A549 treated with DMSO at 1 μM for 4 hours (cell line): ENCODE measurements around the gene CCNI. TPM values are rescaled to one million over a fixed set of nuclear protein-coding genes. Genes with fewer than 3 reads are reported as not detected.

Experiments used
- total RNA-seq: library from RNA; stranded (reverse); fragments of 200-300 nt; extraction: Qiagen RNA extraction; gene quantifications from 5 replicates; pipeline ENCODE4 v1.2.3, GENCODE V29; 2022; ENCODE audit warnings: low read depth

Gene CCNI, protein sequence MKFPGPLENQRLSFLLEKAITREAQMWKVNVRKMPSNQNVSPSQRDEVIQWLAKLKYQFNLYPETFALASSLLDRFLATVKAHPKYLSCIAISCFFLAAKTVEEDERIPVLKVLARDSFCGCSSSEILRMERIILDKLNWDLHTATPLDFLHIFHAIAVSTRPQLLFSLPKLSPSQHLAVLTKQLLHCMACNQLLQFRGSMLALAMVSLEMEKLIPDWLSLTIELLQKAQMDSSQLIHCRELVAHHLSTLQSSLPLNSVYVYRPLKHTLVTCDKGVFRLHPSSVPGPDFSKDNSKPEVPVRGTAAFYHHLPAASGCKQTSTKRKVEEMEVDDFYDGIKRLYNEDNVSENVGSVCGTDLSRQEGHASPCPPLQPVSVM
- total RNA-seq = 66.0 to 78.9 TPM (median 77.2 TPM) in 5 replicates

DNA sequence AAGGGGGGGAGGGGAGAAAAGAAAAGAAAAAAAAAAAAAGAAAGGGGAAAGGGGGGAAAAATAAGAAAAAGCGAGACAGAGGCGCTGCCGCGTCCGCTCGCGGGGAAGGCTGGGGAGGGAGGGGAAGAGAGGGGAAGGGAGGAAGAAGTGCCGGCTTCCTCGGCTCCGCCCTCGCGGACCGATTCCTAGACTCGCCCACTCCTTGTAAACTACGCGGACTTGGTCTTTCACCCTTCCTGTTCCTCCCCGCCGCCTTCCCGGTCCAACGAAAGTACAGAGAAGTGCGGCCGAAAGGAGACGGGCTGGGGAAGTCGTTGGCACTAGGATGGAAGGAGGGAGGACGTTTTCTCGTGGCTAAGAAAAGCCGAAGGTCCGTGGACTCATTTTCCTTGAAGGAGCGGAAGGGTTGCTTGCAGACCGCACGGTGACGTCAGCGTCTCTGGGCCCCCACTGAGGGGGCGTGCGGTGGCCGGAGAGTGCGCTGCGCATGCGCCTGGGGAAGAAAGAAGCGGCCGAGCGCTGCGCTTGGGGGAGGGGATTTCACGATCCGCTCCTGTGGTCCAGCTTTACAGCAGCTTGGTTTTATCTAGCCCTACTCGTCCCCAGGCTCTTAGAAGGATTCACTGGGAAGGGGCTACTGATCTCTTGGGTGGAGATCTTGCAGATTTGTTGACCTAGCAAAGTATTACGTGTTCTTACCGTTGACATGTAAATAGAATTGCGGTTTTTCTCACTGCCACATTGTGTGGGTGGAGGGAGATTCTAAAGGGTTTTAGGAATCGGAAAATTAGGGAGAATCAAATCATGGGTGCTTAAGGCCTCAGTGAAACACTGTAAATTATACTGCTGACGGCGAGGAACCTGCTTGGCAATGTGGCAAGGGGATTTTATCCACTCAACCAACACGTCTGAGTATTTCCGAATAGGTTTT lies at the start of gene CCNI:
CCNI (minus strand) TSS at position 121 of the 931 bp plus-strand sequence. CDS start 9,627 bp downstream, outside the sequence.

Other genes starting within 250 kb of the CCNI start
- gene SOWAHB, start 177.8 kb downstream of the CCNI start, total RNA-seq = not detected in 5 replicates
- 29.5 to 43.1 TPM (median 37.1 TPM) in 5 replicates for gene SEPTIN11, start 126.2 kb downstream of the CCNI start, total RNA-seq
- gene CCNG2, start 81.2 kb upstream of the CCNI start, total RNA-seq = 3.5 to 7.8 TPM (median 5.8 TPM) in 5 replicates